ENCODE data around the gene FAM181A. TPM values are rescaled to one million over a fixed set of nuclear protein-coding genes. Genes with fewer than 3 reads are reported as not detected.

The FAM181A gene
- total RNA-seq, 4 donors from 2014 or later: not detected

DNA sequence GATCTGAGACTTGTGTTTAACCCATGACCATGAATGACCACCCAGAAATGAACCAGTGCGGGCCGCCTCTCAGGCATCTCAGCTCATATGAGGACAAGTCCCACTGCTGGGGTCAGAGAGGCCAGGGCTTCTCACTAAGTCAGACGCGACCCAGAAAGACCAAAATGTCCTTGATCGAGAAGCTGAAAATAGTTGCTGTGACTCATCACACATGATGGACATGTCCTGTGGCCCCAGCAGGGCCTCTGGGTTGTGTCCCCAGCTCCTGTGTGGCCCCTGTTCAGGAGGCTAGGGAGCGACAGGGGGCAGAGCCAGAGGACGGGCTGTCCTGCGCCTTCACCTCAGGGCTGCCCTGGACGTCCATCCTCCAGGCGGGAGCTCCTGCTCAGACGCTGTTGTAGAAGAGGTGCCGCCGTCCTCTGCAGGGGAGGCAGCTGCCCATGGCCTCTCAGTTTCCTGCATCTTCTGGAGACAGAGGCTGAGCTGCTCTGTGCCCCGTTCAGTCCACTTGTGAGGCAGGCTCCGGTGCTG is 29.0 kb upstream of the FAM181A start:
- Histone ChIP-seq H3K27ac (no peak overlapping the region), H3K36me3 (no peaks in the 10 kb centered on the region), H3K27me3 (peaks cover 4% of the 10 kb centered on the region), H3K4me3 (no peak overlapping the region), H3K9me3 (no peaks in the 10 kb centered on the region), H3K4me1 (peaks cover 0 to 4% (median 1%) of the 10 kb centered on the region in 4 donors)
- intact Hi-C loops (cut with DNase I; ENCODE audit: low total_unique reads) (no loop called here), in situ Hi-C loops (cut with MboI; ENCODE audit: low pct_ligation_motif_present in 1 of 4, low pct_unique_long_range_greater_than_20kb in 1 of 4, low sequenced_read_pairs in 3 of 4) (loop anchor here in 1 of 4 donors (25.0 kb wide), 1 partner anchor 236 kb away; no protein-coding TSS in a partner anchor)
- WGBS, 2 donors (ENCODE audit: low coverage in 1 of 2): 87% methylated on average over 12 of the region's 15 CpGs; no CpG with 5 or more reads in 1 of the 2 donors
- TF ChIP-seq CTCF (IDR thresholded peaks at IDR 0.05) (no peak), EP300 (IDR thresholded peaks at IDR 0.05; ENCODE audit: low read depth) (no peak), POLR2AphosphoS5 (IDR thresholded peaks at IDR 0.05) (no peak), POLR2A (IDR thresholded peaks at IDR 0.05) (no peak)
- no peak for DNase-seq

DNA sequence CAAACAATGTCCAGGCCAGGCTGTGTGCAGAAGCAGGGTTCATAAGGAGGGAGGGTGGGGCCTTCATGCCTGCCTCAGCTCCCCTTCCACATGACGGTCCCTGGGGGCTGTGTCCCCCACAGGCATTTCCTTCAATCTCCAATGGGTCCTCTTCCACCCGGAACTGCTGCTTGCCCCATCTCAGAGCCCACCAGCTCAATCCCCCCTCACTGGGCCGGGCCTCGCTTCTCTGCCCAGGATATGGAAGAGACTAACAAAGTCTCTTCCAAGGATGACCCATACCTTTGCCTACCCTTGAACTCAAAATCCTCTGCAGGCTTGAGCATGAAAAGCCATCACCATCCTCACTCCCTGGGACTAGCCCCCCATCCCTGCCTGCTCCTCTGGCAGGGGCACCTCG is 28.4 kb upstream of the FAM181A start:
- H3K36me3 ChIP-seq: no peaks in the 10 kb centered on the region
- 81% methylated on average over 5 of the region's 5 CpGs; no CpG with 5 or more reads in 1 of the 2 donors for WGBS, 2 donors (ENCODE audit: low coverage in 1 of 2)
- TF ChIP-seq POLR2A (IDR thresholded peaks at IDR 0.05) (no peak), POLR2AphosphoS5 (IDR thresholded peaks at IDR 0.05) (no peak), CTCF (IDR thresholded peaks at IDR 0.05) (no peak), EP300 (IDR thresholded peaks at IDR 0.05; ENCODE audit: low read depth) (no peak)
- H3K27me3 ChIP-seq: peaks cover 8% of the 10 kb centered on the region
- intact Hi-C loops (cut with DNase I; ENCODE audit: low total_unique reads): no loop called here
- H3K4me3 ChIP-seq: no peak overlapping the region
- H3K9me3 ChIP-seq: no peaks in the 10 kb centered on the region
- no peak for DNase-seq
- H3K4me1 ChIP-seq: no peaks in the 10 kb centered on the region
- in situ Hi-C loops (cut with MboI; ENCODE audit: low pct_ligation_motif_present in 1 of 4, low pct_unique_long_range_greater_than_20kb in 1 of 4, low sequenced_read_pairs in 3 of 4): loop anchor here in 1 of 4 donors (25.0 kb wide), 1 partner anchor 236 kb away; no protein-coding TSS in a partner anchor
- H3K27ac ChIP-seq: no peak overlapping the region

GRCh38 chr14:93901813-93902212 is 25.3 kb upstream of the FAM181A start:
- DNase-seq: no peak
- peaks cover 8% of the 10 kb centered on the region for H3K27me3 ChIP-seq
- TF ChIP-seq CTCF (IDR thresholded peaks at IDR 0.05) (no peak), EP300 (IDR thresholded peaks at IDR 0.05; ENCODE audit: low read depth) (no peak), POLR2AphosphoS5 (IDR thresholded peaks at IDR 0.05) (no peak), POLR2A (IDR thresholded peaks at IDR 0.05) (no peak)
- H3K9me3 ChIP-seq: no peaks in the 10 kb centered on the region
- in situ Hi-C loops (cut with MboI; ENCODE audit: low pct_ligation_motif_present in 1 of 4, low pct_unique_long_range_greater_than_20kb in 1 of 4, low sequenced_read_pairs in 3 of 4) (loop anchor here in 1 of 4 donors (10.0 kb wide), 1 partner anchor 247 kb away; no protein-coding TSS in a partner anchor), intact Hi-C loops (cut with DNase I; ENCODE audit: low total_unique reads) (no loop called here)
- H3K27ac ChIP-seq: no peak overlapping the region
- 0 to 35% methylated on average over 1 to 6 of the region's 6 CpGs for WGBS, 2 donors (ENCODE audit: low coverage in 1 of 2)
- H3K4me1 ChIP-seq: peaks cover 0 to 3% (median 0%) of the 10 kb centered on the region in 4 donors
- H3K4me3 ChIP-seq: no peak overlapping the region
- H3K36me3 ChIP-seq: no peaks in the 10 kb centered on the region

GRCh38 chr14:93902619-93903307 is 24.4 kb upstream of the FAM181A start:
- WGBS, 2 donors (ENCODE audit: low coverage in 1 of 2): 57 to 79% methylated on average over 1 to 13 of the region's 13 CpGs
- no peak for TF ChIP-seq EP300 (IDR thresholded peaks at IDR 0.05; ENCODE audit: low read depth)
- intact Hi-C loops (cut with DNase I; ENCODE audit: low total_unique reads) (no loop called here), in situ Hi-C loops (cut with MboI; ENCODE audit: low pct_ligation_motif_present in 1 of 4, low pct_unique_long_range_greater_than_20kb in 1 of 4, low sequenced_read_pairs in 3 of 4) (loop anchor here in 1 of 4 donors (10.0 kb wide), 1 partner anchor 248 kb away; no protein-coding TSS in a partner anchor)
- H3K27me3 ChIP-seq: peaks cover 8% of the 10 kb centered on the region
- no peak overlapping the region for H3K4me3 ChIP-seq
- H3K27ac ChIP-seq: no peak overlapping the region
- H3K36me3 ChIP-seq: no peaks in the 10 kb centered on the region
- H3K4me1 ChIP-seq: peaks cover 0 to 3% (median 0%) of the 10 kb centered on the region in 4 donors
- no peak for DNase-seq
- no peaks in the 10 kb centered on the region for H3K9me3 ChIP-seq
